MCF 10A (cell line): Measurements from ENCODE around the gene PLEKHA1. TPM values are rescaled to one million over a fixed set of nuclear protein-coding genes. Genes with fewer than 3 reads are reported as not detected.

Experiments
- BruUV-seq: library from RNA; stranded (reverse); fragments of 400-500 nt; replicated peaks from 2 replicates; lab custom pipeline; 2021; lab: Mats Ljungman, UMichigan
- CTCF ChIA-PET: fragments of 300-600 bp; sonication (Branson Sonifier 250); formaldehyde crosslinking; extraction: SDS; loops from one replicate; lab custom pipeline; 2021; ENCODE audit warnings: antibody characterized with exemption, inconsistent platforms; lab: Yijun Ruan, JAX
- POLR2A ChIA-PET: fragments of 300-600, 350-650 bp; sonication (Branson Sonifier 250); formaldehyde crosslinking; extraction: SDS; loops from one replicate; lab custom pipeline; 2020; ENCODE audit warnings: antibody characterized with exemption, inconsistent platforms; lab: Yijun Ruan, JAX
- DNase-seq: peaks from one replicate; pipeline ENCODE4 v3.0.0-alpha.2; 2018; ENCODE audit not compliant: unreplicated experiment
- H3K27ac Mint-ChIP-seq: one replicate; pipeline ENCODE4 v1.8.0; 2022; ENCODE audit warnings: mild to moderate bottlenecking, low read depth, mixed read lengths; ENCODE audit not compliant: unreplicated experiment
- H3K27me3 Mint-ChIP-seq: one replicate; pipeline ENCODE4 v1.8.0; 2022; ENCODE audit warnings: mixed read lengths; ENCODE audit not compliant: insufficient read depth, unreplicated experiment
- H3K36me3 Mint-ChIP-seq: one replicate; pipeline ENCODE4 v1.8.0; 2022; ENCODE audit warnings: mild to moderate bottlenecking, moderate library complexity, mixed read lengths; ENCODE audit not compliant: insufficient read depth, unreplicated experiment
- H3K4me1 Mint-ChIP-seq: one replicate; pipeline ENCODE4 v1.8.0; 2022; ENCODE audit warnings: mixed read lengths; ENCODE audit not compliant: insufficient read depth, unreplicated experiment
- H3K4me3 Mint-ChIP-seq: one replicate; pipeline ENCODE4 v1.8.0; 2022; ENCODE audit warnings: mild to moderate bottlenecking, moderate library complexity, mixed read lengths; ENCODE audit not compliant: unreplicated experiment
- H3K9me3 Mint-ChIP-seq: one replicate; pipeline ENCODE4 v1.8.0; 2022; ENCODE audit warnings: mixed read lengths; ENCODE audit not compliant: unreplicated experiment
- CTCF ChIP-seq: fragments of 200-600 bp; IDR thresholded peaks from one replicate; pipeline ENCODE4 v1.8.0; 2022; ENCODE audit warnings: antibody characterized with exemption, mild to moderate bottlenecking; ENCODE audit not compliant: unreplicated experiment
- intact Hi-C: fragments of 100-400 bp; cut with micrococcal nuclease; formaldehyde crosslinking; loops from 2 replicates; pipeline ENCODE4 v1.14.1; 2022
- total RNA-seq: library from RNA; stranded (reverse); gene quantifications from 2 replicates; pipeline ENCODE4 v1.2.3, GENCODE V29; 2022

Gene PLEKHA1
- total RNA-seq, 1 experiment from 2014 or later = 55.8 TPM

- no peaks in the 10 kb centered on the region for H3K9me3 Mint-ChIP-seq
- no peak overlapping the region for H3K4me3 Mint-ChIP-seq
- no peak for TF ChIP-seq CTCF
- peaks cover 62% of the 10 kb centered on the region for H3K36me3 Mint-ChIP-seq
- intact Hi-C loops = no loop called here
- no peak overlapping the region for H3K27ac Mint-ChIP-seq
- POLR2A ChIA-PET = interaction anchor here (0.7 to 0.9 kb wide), 2 partner anchors 13 to 312 kb away, joined by 3 read pairs; no protein-coding TSS in a partner anchor
- H3K27me3 Mint-ChIP-seq = no peaks in the 10 kb centered on the region
- BruUV-seq = no TSS peak
- peaks cover 3% of the 10 kb centered on the region for H3K4me1 Mint-ChIP-seq
- no peak for DNase-seq
- CTCF ChIA-PET = interaction anchor here (2.2 kb wide), 1 partner anchor 152 kb away, joined by 5 read pairs; no protein-coding TSS in a partner anchor
These were observed 38.8 kb downstream of the PLEKHA1 start for GRCh38 chr10:122413327-122413726.

GRCh38 chr10:122417667-122418066 lies 43.2 kb downstream of the PLEKHA1 start:
- no peak overlapping the region for H3K27ac Mint-ChIP-seq
- TF ChIP-seq CTCF = no peak
- no TSS peak for BruUV-seq
- intact Hi-C loops = no loop called here
- ChIA-PET CTCF (no interaction called here), POLR2A (no interaction called here)
- peak; percentile 16 for DNase-seq
- peaks cover 55% of the 10 kb centered on the region for H3K36me3 Mint-ChIP-seq
- no peaks in the 10 kb centered on the region for H3K27me3 Mint-ChIP-seq
- H3K4me1 Mint-ChIP-seq = peaks cover 44% of the 10 kb centered on the region
- no peaks in the 10 kb centered on the region for H3K9me3 Mint-ChIP-seq
- H3K4me3 Mint-ChIP-seq = no peak overlapping the region

- peaks cover 44% of the 10 kb centered on the region for H3K4me1 Mint-ChIP-seq
- intact Hi-C loops = no loop called here
- BruUV-seq = no TSS peak
- ChIA-PET POLR2A (interaction anchor here (1.0 to 2.4 kb wide), 7 partner anchors 11 to 120 kb away, joined by 4 to 17 read pairs (median 6); partner anchors contain the start of gene PLEKHA1), CTCF (interaction anchor here (0.6 to 2.1 kb wide), 11 partner anchors 16 to 151 kb away, joined by 3 to 10 read pairs (median 3); partner anchors contain the start of gene PLEKHA1)
- H3K36me3 Mint-ChIP-seq = peaks cover 42% of the 10 kb centered on the region
- DNase-seq = peak; percentile 26
- H3K9me3 Mint-ChIP-seq = no peaks in the 10 kb centered on the region
- H3K27ac Mint-ChIP-seq = peak overlapping the region; percentile 91
- TF ChIP-seq CTCF = no peak
- no peaks in the 10 kb centered on the region for H3K27me3 Mint-ChIP-seq
- peak overlapping the region; percentile 29 for H3K4me3 Mint-ChIP-seq
These were observed 44.5 kb downstream of the PLEKHA1 start for GRCh38 chr10:122419016-122419415.

GRCh38 chr10:122419876-122420623 lies 45.5 kb downstream of the PLEKHA1 start:
- peaks cover 42% of the 10 kb centered on the region for H3K36me3 Mint-ChIP-seq

More at GRCh38 chr10:122419876-122420623, 45.5 kb downstream of the PLEKHA1 start:
- POLR2A ChIA-PET = interaction anchor here (0.6 to 2.4 kb wide), 8 partner anchors 12 to 113 kb away, joined by 3 to 17 read pairs (median 6); partner anchors contain the start of gene PLEKHA1
- peak; percentile 81 for DNase-seq
- no peak for TF ChIP-seq CTCF
- Mint-ChIP-seq H3K4me1 (peaks cover 44% of the 10 kb centered on the region), H3K4me3 (peak overlapping the region; percentile 52), H3K9me3 (no peaks in the 10 kb centered on the region), H3K27me3 (no peaks in the 10 kb centered on the region), H3K27ac (peak overlapping the region; percentile 91)
- intact Hi-C loops = loop anchor here (2.0 kb wide), 1 partner anchor 45 kb away; the partner anchor contains the start of gene PLEKHA1
- CTCF ChIA-PET = interaction anchor here (0.9 to 2.1 kb wide), 8 partner anchors 15 to 145 kb away, joined by 3 to 10 read pairs (median 4); partner anchors contain the start of gene PLEKHA1
- no TSS peak for BruUV-seq
